ENCODE results near the gene TM9SF3.

The TM9SF3 gene

DNA sequence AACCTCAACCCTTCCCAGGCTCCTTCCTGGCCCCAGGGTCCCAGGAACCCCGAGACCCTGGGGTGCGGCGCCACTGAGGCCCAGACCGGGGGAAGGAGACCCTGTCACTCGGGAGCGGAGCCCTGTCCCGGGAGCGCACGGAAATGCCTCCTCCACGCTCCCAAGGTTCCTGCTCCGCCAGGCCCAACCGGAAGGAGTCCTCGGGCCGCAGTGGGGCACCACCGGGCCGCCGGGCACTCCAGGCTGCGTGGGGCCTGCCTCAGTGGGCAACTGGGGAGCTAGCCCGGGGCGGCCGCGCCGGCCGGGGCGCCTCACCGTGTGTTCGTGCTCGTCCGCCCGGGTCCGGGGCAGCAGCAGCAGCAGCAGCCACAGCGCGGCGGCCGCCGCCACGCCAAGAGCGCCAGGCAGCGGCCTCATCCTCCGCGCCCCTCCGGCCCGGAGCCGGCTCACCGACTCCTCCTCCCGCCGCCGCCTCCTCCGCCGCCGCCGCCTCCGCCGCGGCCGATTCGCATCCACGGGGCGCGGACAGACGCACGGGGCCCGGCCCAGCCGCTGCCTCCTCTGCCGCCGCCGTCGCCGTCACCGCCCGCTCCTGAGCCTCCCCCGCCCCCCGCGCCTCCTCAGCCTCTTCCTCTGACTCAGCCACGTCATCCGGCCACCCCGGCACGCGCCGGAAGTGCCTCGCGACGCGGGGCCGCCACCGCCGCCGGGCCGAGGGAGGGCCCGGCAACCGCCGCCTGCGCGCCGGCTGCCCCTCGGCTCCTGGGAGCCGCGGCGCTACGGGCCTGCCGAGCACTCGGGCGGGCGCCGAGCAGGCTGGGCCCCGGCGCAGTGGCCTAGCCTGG lies at the start of gene TM9SF3:
TM9SF3 (minus strand) TSS at position 594 of the 845 bp plus-strand sequence; CDS start at position 417, 177 bp downstream.
- DNase-seq = no peak

DNA sequence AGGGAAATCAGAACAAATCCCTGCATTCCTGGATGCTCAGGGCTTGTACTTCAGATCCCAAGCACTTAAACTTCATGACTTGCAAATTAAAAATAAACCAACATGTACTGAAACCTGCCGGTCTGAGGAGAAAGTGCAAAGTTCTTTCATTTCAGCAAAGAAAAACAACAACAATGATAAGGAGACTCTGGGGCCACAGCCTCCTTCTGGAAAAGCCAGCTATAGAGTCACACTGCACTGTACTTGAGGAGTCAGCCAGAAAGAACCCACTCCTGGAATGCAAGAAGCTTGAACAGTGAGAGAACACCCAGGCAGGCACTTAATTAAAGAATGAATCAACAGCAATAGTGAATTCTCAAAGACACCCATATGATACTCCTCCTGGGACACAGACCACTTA lies 49.7 kb upstream of the TM9SF3 start:
- DNase-seq = no peak

DNA sequence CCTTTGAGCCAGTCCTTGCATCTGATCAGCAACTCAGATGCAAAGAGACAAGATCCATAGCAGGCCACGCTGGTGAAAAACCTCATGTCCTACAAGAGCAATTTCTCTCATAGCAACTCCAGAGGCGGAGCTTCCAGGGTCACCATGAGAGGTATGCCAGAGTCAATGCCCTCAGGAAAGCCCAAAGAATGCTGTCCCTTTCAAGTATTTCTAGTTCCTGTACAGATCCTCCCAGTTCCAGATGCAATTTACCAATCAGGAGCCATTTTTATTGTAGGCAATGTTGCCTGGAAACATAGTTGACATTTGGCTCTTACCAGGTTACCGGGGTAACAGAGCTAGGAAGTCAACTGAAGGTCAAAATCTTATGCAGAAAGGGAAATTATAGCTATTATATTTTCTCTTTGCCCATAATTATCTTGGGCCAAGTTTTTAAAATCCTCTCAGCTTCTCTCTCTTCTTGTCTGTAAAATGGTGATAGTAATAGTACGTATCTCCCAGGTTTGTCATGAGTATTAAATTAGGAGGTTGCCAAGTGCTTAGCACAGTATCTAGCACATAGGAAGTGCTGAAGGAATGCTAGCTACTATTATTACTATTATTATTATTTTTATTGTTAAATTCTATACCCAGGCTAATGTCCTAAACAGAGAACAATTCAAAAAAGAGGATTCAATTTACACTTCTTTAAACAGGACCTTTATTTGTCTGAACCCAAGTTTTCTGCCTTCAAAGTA lies 46.3 kb upstream of the TM9SF3 start:
- DNase-seq = no peak

DNA sequence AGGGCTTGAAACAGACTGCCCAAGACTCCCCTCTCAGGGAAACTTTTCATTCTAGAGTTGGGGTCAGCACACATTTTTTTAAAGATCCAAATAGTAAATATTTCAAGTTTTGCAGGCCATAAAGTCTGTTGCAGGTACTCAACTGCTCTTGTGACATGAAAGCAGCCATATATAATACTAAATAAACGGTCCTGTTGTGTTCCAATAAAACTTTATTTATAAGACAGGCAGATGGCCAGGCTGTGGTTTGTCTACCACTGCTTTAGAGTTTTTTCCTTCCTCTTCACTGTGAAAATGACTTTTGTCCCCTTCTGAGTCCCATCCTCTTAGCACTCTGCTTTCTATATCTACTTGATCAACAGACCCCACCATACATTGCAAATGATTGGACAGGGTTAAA lies 40.5 kb upstream of the TM9SF3 start:
- DNase-seq = no peak

DNA sequence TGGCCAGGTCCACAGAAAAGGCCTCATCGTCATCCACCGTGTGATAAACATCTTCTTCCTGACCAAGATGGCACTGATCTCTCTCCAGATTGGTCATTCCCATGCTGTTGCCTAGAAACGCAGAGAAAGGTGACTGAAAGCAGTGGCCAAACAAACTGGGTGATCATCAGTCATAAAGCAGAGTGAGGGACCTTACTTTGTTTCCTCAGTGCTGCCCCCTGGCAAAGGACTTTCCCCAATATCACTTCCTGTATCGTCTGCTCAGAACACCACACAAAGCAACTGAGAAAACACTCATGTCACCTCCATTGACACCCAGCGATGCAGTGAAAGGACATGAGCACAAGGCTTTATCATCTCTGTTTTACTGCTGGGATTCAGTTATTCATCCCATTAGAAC lies 40.0 kb upstream of the TM9SF3 start:
- no peak for DNase-seq

DNA sequence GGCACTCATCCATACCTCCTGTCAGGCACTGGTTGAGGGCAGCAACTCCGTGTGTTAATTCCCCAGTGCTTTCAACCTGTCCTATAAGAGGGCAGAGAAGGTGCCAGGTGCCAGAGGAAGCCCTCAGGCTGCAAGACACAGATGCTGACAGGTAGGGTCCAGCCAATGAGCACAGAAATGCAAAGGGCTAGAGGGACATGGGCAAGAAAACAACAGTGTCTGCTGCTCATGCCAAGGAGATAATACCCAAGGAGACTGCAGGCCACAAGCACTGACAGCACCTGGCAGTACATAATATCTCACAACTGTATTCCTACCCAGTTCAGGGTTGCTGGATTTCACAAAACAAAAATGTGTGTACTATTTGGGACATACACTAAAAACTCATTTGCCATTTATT lies 38.4 kb upstream of the TM9SF3 start:
- no peak for DNase-seq

DNA sequence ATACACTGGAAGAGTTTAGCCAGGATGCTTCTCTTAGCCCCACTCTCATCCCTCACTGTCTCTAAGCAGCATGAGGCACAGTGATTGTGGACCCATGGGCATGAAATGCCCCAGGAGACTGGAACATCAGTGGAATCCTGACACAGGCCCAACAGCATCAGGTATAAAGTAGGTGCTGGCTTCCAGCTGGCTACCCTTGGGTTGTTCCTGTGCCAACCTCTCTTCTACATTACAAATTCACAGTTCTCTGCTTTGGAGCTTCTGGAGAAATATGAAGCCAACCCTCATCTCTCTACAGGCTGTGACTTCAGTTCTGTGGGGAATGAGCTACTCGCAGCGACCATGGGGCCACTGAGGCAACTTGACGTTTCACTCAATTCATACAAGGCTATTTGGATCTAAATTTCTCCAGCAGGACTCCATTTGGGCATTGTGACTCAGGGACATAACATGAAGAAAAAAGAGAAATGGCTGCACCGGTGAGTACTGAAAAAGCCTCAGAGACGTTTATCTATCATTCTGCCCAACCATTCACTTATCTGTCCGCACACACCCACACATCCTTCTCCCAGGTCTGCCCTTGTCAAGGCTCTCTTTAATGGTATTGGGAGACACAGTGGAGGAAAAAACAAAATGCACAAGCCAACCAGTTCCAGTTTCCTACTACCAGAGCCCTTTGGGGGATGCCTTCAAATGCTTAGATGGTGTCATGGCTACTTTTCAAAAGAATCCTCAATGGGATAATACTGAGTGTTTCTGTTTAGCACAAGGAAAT lies 35.4 kb upstream of the TM9SF3 start:
- no peak for DNase-seq

DNA sequence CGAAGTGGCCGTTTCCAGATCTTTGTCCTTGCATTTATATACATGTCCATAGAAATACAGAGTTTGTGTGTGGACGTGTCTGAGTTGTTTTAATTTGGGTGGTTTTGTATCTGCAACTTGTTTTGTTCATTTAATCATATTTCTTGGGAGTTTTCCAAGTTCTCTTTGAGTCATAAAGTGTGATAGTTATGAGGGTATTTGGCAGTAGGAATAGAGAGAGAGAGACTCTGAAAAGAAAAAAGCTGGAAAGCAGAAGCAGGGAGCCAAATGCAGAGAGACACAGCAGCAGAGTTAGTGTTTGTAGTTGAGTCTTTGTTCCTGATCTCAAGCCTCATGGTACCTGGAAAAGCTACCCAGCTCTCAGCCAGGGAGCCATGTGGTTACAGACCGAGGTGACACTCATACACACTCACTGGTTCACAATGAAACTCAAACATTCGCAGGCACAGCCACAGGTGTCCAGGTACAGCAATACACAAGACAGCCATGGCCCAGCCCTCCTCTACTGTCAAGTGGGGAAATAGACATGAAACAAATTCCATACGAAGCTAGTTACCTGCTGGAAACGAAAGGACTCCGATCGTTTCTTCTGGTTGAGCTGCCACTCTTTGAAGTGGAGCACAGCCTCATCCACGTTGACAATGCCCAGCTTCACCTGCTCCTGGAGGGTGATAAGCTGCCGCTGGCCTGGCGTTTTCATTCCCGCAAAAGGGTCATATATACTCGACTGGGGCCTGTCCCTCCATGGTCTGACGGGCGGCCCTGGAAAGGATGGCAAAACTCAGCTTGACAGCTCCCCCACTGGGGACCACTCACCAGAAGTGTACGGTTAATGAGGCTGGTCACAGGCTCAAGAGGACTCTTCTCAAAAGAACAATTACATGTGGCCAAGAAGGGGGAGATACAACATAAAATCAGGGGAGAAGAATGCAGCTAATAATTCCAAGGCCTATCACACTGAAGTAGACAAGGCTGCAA lies 33.3 kb upstream of the TM9SF3 start:
- no peak for DNase-seq

DNA sequence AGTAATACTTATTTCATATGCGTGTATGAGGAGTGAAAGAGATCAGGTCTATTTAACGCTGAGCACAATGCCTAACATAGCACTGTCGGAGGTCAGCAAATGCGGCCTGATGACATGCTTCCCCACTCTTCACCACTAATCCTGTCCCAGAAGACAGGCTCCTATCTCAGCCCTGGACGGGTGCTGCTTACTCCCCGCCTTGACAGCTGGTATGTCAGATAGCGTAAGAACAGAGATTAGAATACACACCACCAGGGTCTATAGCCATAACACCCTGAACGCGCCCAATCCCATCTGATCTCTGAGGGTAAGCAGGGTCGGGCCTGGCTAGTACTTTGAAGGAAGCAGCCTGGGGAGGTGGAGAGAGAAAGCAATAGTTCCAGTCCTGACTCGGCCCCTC lies 32.3 kb upstream of the TM9SF3 start:
- DNase-seq = no peak

DNA sequence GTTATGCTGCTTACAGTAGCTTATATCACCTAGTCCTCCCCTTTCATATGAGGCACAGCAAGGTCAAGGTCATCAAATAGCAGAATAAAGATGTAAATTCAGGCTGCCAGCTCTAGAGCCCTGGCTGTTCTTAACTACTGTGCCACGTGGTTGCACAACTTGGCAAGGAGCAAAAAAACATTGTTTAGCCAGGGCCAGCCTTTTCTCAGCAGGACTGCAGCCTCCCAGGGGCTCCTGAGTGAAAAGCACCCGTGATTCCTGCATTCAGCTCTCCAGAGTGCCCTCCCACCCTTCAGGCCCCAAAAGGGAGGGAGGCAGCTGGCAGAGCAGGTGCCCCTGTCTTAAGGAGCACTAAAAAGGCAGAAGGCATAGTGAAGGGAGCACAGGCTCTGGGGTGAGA lies 31.8 kb upstream of the TM9SF3 start:
- DNase-seq = no peak

DNA sequence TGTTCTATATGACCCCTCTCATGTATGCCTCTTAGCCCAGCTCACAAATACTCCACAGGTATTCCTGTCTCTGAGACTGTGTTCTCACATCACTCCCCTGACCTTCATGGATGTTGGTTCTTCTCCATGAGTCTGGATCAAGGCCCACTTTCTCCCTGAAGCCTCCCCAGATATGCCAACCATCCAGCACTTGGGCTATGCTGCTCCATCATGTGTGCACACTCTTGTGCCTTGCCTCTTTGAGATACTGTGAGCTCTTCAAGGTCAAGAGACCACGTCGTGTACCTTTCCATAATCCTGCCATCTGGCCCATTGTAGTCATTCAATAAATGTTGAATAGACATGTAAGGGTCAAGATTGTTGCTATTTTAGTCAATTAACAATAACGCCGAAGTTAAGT lies 30.1 kb upstream of the TM9SF3 start:
- DNase-seq = no peak

DNA sequence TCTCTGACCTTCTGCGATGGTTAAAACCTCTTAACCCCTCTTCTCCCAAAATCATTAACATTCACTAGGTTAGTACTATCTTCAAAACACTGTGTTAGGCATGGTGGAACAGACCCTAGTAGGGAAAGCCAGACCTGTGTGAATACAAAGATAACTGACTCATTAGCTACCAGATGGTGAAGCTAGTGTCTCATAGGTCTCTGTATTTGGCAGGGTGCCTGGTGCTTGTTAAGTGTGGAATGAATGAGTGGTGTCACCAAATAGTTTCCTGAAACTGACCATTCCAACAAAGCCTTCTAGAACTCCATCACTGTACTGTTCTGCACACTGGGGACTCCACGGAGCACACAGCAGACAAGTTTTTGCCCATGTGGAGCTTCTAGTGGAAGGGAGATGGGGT lies 27.7 kb upstream of the TM9SF3 start:
- no peak for DNase-seq

DNA sequence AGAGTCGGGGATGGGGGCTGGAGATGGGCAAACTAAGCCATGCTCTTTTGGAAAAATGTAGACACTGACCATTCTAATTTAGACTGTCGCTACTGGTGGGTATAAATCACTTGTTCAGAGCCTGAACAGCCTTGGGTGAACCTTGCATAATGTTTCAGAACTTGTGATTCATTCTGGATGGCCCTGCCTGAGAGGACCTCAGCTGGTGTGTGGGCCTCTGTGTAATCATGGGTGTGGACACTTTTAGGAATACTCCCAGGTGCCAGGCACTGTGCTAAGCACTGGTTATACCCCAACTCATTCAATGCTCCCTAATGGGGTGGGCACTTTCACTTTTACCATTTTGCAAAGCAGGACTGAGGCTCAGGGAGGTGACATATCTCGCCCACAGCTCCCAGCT lies 26.8 kb upstream of the TM9SF3 start:
- DNase-seq = no peak

DNA sequence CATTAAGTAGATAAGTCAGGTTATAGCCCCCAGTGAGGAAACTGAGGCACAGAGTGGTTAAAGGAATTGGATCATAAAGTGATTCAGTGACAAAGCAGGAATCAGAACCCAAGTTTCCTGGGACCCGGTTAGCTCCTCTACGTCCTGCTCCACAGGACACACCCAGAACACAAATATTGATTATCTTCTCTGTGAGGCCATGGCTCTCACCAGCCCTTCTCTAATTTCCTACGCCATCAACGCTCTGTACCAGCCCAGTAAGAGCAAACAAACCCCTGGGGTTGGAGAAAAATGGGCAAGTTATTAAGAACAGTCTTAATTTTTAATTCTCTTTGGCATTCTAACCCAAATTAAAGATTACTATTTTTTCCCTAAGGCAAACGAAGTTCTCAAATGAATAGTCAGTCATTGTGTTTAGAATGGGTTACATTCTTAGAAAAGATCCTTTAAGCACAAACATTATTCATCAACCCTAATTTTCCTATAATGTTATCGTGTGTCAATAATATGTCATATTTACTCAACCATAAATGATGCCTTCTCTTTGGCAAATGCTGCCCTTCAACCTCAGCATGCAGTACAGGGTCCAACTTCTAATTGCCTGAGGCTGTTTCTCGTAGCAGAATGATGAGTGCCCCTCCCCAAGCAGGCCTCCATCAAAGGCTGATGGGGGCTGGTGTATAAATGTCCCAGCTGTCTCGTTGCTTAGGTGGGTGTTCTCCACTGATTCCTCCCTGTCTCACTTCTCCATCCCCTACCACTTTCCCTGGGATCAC lies 25.4 kb upstream of the TM9SF3 start:
- no peak for DNase-seq

DNA sequence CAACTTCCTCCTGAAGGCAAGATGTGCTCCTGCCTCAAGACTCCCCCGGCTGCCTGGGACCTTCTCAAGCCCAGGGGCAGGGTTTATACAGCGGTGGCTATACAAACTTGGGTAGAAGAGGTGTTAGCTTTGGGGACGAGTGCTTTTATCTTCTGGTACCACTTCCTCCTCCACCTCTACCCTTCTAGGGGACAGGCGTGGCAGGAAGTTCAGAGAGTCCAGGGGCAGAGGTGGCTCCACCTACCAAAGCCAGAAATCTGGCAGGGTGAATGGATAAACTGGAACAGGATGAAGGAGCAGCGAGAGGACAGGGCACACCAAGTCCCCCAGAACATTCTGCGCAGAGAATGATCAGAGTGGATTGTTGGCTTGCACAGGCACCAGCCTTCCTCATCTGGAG lies 24.0 kb upstream of the TM9SF3 start:
- no peak for DNase-seq

DNA sequence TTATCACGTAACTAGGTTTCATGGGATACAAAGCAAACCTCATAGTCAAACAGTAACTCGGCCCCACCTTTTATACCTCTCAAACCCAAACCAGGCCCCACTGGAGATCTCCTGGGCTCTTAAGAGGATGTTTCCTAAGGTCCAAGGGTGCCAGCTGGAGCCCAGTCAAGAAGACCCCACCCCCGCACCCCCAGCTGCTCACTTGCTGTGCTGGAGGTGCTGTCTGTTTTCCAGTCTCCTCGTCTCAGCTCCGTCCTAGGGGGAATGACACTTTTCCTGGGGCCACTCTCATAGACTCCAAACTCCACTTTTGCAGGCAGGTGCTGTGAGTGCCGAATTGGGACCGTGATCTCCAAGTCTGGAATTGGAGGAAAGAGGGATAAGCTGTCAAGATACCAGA lies 22.7 kb upstream of the TM9SF3 start:
- DNase-seq = no peak

DNA sequence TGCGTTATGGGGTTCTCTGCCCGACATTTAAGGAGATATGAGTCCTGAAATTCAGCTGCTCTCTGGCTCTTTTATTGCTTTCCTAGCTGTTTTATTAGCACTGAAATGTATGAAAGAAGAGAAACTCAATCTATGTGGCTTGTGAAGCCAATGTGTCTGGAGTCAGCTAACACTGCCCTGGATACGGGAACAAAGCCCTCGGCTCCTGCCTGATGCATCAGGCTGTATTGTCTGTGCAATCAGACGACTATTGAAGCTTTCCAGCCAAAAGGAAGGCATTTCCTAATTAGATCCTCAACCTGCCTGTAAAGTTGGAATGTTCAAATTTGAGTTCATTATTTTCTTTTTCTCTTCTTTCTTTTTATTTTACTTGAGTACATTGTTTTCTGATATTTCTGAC lies 22.0 kb upstream of the TM9SF3 start:
- DNase-seq = no peak

DNA sequence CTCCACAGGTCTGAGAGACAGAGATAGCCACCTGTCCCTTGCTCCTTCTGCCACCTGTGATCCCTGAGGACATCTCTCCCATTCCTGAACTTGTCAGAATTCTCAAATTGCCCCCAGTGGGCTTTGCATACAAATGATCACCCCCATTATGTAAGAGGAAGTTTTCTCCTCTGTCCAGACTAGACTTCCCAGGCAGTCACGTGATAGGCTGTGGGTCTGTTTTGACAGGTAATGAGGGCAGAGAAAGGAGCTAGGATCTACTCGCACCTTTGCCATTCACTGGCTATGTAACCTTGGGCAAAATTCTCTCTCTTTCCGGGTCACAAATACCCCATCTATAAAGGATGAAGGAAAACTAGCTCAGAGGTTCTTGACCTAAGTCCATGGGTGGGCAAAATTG lies 21.4 kb upstream of the TM9SF3 start:
- DNase-seq = no peak

DNA sequence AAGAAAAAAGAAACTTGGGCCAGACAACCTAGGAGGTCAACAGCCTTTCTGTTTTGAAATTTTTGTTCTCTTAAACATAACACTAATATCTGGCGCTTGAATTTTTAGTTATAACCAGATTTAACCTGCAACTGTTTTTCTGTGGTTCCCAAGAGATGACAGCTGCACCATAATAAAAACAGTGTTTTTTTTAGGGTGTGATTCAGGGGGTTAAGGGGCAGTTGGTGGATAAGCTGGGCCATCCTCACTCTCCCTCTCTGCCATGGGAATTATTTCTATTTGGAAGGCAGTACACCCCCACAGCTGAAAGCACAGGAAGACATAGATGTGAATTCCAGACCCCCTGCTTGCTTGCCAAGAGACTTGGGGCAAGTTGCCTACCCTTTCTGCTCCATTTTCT lies 20.1 kb upstream of the TM9SF3 start:
- no peak for DNase-seq

DNA sequence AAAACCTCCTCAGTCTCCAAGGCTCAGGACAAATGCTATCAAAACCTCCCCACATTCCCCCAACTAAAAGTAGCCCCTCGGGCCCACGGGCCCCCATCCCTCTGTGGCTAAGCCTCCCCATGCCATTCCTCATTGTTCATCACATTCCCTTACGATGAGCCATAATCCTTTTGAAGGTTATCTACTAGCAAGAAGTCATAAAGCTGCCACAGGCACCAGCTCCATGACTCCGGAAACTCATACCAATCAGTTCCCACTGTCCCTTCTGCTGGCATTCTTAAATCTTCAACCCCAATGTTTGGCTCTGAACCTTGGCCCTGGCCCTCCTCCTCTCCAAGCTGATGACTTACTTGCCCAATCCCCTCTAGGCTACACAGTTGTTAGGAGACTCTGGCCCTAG lies 19.4 kb upstream of the TM9SF3 start:
- DNase-seq = no peak

DNA sequence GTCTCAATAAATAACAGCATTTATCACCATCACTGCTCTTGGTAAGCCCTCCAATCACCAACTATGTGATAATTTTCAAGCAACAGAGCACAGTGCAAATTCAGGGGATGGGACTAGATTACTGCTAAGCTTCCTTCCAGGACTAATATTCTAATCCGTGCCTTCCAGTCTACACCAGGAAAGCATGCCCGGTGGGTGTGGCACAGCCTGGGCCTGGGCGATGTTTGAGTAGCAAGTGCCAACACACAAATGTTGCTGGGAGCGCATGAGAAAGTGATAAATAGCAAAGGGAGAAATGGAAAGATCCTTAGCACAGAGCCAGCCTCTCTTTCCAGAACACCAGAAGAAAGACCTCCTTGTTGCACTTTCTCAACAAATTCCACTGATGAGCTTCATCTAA lies 13.5 kb upstream of the TM9SF3 start:
- DNase-seq = no peak

DNA sequence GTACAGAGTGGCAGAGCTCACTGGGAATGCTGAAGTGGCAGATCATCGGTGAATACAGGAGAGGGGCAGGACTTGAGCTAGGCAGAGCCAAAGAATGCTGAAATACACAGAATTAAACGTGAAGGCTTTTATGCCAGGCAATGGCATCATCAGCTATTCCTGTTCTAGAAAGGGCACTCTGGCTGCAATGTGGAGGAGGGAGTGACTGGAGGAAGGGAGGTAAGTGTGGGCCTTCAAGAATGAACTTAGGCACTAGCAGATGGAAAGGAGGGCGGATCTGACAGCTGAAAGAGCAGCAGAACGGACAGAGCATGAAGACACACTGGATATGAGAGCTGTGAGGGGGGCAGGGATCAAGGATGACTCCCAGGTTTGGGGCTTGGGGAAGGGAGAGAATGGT lies 12.0 kb upstream of the TM9SF3 start:
- DNase-seq = no peak
